ENCODE data around the gene MFAP4.

Gene MFAP4

GRCh38 chr17:19410091-19410490 is 23.1 kb upstream of the MFAP4 start:
- DNase-seq (ENCODE audit: low read depth): no peak

- peak; percentile 89 for DNase-seq (ENCODE audit: low read depth)
These were observed 22.5 kb upstream of the MFAP4 start for GRCh38 chr17:19409509-19409908.

DNA sequence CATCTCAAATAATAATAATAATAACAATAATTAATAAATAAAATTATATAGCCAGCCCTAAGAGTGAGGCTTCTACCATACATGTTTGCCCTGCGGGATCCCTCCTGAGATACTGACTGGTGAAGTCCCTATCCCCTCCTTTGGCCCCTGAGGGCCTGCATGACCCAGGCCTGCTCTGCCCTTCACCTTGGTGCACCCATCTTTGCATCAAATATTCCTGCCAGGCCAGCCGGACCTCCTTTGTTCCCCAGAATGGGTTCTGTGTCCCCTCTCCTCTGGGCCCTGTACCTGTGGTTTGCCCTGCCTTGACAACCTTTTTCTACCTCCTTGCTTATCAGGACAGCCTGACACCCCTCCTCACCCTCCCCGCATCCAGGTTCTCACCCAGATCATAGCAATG is 22.1 kb upstream of the MFAP4 start:
- no peak for DNase-seq (ENCODE audit: low read depth)

DNA sequence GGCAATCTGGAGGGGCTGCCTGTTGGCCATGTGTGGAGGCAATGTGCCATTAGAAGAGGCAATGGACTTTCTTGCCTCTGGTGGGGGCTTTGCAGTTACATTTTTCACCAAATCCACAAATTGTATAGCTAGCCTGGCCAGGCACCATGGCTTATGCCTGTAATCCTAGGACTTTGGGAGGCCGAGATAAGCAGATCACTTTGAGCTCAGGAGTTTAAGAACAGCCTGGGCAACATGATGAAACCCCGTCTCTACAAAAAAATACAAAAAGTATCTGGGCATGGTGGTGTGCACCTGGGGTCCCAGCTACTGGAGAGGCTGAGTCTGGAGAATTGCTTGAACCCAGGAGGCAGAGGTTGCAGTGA is 21.3 kb upstream of the MFAP4 start:
- DNase-seq (ENCODE audit: low read depth): no peak

- DNase-seq (ENCODE audit: low read depth): no peak
These were observed 20.8 kb upstream of the MFAP4 start for GRCh38 chr17:19407601-19408345.

- DNase-seq (ENCODE audit: low read depth): no peak
These were observed 18.1 kb upstream of the MFAP4 start for GRCh38 chr17:19405114-19405513.

GRCh38 chr17:19404264-19404663 is 17.3 kb upstream of the MFAP4 start:
- DNase-seq (ENCODE audit: low read depth): no peak

GRCh38 chr17:19403021-19403420 is 16.0 kb upstream of the MFAP4 start:
- no peak for DNase-seq (ENCODE audit: low read depth)

DNA sequence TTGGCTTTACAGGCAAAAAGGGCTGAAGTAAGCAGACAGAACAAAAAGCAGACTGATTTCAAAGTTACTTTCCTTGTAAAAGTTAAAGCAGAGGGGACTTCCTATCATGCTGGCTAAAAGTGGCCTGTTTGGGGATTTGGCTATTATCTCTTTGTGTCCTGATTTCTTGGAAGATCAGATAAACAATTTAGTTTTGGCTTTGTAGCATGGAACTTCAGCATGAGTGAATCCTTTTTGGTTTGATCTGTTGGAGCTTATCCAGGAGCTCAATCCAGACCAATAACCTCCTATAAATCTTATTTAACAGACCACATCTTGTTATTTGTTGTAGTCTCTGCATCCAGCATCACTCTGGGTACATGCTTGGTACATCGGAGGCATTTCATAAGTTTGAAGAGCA is 15.2 kb upstream of the MFAP4 start:
- no peak for DNase-seq (ENCODE audit: low read depth)

DNA sequence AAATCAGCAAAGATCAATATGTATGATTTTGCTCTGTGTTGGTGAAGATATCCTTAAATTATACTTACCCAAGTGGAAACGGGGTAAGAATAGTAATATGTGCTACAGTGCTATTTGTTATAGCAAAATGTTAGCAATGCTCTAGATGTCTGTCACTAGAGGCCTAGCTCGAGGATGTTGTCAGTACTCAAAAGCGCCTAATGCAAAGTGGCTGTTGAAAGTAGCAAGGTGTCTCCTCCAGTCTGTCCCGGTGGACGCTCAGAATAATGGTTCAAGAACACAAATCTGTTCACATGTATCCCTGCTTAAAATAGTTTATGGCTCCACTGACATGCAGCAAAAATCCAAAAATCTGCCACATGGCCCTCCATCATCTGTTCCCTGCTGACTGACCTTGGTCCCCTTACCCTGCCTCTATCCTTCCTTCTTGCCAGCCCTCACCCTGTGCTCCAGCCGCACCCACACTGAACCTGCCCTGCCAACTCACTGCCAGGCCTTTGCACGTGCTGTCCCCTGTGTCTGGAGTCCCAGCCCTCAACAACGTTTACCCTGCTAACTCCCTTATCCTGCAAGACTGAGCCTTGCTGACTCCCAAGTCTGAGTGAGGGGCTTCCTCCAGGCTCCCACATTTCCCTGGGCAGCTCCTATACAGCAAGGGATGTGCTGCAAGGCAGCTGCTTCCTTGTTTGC is 14.5 kb upstream of the MFAP4 start:
- DNase-seq (ENCODE audit: low read depth): no peak

DNA sequence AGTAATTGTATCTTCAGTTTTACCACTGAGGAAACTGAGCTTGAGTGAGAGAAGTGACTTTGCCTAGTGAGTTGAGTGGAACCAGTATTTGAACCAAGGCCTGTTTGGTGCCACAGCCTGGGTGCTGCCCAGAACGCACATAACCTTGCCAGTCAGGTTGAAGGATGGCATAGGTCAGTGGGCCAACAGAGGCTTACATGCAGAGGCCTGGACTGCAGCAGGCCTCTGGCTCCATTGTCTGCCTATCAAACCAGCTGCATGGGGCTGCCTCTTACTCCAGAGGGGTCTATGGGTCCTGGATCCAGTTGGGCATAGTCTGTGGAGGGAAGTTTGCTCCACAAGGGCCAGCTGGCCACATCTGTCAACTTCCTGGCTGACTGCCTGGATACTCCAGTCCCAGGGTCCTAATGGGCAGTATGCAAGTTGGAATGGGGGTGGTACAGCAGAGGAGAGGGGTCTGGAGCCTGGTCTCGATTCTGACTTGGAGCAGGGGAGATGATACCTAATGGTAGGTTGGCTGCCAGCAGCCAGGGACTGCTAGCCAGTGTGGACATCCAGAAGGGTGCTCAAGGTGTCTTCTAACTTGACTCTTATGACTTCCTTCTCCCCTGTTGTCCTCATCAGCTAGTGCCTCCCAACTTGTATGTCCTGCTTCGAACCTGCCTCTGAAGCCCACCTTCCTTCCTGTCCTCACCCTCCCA is 12.9 kb upstream of the MFAP4 start:
- no peak for DNase-seq (ENCODE audit: low read depth)

DNA sequence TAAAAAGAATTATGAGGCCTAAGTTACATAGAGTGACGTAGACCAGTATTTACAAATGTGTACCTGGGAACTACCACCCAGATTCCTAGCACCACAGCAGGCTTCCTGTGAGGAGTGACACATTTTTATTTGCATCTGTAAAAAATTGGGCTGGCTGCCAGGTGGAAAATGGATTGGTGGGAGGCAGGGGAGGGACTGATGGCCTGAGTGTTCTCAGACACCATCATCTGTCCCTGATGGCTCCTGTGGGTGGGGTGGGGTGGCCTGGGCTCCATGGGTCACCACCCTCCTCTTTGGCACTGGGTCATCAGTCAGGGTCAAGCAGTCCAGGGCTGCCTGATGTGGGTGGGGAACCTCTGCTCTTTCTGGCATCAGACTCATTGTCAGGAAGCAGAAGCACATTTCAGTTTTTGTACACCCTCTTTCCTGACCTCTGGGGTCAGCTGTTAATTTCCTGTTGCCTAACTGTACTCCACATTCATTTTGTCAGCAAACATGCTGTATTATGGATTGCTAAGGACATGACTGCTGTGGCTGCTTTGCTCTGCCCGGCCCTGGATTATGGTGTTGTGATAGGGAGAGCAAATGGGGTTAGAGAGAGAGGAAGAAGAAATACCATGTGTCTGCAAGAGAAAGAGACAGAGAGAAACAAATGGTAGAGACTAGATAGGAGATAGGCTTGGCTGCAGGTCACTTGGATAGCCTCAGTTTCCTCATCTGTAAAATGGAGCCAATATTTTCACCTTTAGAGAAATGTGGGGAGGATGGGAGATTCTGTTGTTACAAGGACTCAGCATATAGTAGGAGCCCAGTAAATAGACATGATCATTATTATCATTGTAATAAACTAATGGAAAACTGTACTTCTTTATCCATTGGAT is 11.6 kb upstream of the MFAP4 start:
- DNase-seq (ENCODE audit: low read depth): peak; percentile 35

DNA sequence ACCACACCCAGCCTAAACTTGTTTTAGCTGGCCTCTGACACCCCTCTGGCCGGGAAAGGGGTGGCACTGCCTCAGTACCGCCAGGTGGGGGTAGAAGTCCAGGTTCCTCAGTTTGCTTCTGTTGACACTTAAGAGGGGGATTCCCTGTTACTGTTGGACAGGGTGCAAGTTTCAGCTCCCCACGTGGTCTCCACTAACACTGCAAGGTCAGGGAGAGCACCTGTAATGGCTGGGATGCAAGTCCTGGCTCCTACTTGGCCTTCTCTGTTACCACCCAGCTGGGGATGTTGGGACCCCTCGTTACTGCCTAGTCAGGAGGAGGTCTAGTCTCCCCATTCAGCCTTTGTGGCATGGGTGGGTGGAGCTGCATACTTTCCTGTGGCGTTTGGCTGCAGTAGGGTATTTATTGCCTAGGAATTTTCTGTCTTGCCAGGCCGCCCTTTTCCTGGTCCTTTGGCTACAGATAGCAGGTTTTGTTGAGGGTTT is 10.6 kb upstream of the MFAP4 start:
- no peak for DNase-seq (ENCODE audit: low read depth)

GRCh38 chr17:19392303-19392702 is 5.3 kb upstream of the MFAP4 start:
- DNase-seq (ENCODE audit: low read depth): no peak

DNA sequence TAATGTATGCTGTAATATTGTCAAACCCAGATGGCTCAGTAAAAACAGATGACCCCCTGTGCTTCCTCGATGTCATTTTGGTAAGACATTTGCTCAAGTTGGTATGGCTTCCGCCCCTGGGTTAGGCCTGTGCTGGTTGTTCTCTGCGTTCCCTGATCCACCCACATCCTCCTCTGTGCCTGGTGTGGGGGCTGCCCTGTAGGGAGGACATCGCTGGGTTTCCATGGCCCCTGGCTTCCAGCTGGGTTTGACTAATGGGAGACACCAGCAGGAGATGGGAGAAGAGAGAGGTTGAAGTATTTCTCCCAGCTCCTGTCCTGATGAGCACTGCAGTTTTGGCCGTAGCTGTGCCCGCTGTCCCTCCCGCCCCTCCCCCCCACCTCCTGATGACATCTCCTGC is 4.4 kb upstream of the MFAP4 start:
- DNase-seq (ENCODE audit: low read depth): no peak

GRCh38 chr17:19390951-19391350 is 4.0 kb upstream of the MFAP4 start:
- no peak for DNase-seq (ENCODE audit: low read depth)

- no peak for DNase-seq (ENCODE audit: low read depth)
These were observed 2.1 kb upstream of the MFAP4 start for GRCh38 chr17:19388791-19389785.

DNA sequence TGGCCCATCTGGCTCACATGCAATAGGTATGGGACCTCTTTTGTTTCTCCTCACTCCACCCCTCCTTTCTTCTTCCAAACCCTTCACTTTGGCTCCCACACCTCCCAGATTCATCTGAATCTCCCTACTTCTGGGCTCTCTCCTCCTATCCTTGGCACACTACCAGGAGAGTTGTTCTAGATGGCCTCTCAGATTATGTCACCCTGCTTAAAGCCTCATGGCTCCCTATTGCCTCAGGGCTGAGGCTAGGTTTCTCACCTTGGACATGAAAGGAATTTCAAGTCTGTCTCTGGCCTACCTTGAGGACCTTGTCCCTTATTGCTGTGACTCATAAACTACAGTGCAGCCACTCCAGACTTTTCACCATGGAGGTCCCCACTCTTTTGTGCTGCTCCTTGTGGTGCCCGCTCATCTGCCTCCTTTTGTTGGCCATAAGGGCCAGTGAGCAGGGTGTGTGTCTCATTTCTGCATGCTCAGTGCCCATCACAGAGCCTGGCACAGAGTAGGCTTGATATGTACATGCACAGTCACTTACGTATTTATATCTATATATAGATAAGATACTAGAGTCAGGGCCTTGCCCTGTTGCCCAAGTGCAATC is 1.0 kb upstream of the MFAP4 start:
- DNase-seq (ENCODE audit: low read depth): peak; percentile 50

DNA sequence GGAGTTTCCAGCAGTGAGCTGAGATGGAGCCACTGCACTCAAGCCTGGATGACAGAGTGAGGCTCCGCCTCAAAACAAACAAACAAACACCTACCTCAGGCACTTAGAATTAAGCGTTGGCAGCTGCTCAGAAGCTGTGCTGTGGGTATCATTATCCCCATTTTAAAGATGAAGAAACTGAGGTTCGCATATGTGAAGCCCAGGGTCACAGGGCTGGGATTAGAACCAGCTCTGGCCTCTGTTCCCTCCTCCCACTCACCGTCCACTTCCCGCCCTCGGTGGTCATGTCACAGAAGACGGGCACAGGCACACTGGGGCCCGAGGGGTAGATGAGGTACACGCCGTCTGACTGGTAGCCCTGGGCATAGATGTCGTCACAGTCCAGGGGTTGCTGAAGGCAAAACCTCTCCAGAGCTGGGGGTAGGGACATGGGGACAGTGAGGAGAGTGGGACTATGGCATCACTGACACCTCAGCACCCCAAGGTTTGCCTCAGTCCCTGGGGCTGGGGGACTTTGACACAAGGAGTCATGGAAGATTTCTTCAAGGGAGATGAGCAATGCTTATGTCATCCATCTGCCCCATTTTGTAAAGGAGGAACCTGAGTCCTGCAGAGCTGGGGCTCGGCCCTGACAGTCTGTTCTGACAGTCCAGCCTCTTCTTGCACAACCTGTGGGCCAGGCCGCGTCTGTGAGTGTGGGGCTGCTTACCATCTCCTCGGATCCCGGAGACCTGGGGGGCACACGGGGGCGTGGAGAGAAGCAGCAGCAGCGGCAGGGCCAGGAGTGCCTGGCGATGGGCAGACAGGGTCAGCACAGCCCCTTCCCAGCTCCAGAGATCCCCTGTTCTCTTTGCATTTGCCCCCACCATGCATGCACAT is 700 bp downstream of the MFAP4 start:
- peak; percentile 96 for DNase-seq (ENCODE audit: low read depth)
